PFSK-1 (cell line): Measurements from ENCODE around the gene TUBGCP5.

ENCODE experiments used
- REST ChIP-seq, 2 experiments: IDR thresholded peaks; 2 replicates each; pipeline versions ENCODE4 v1.6.1 to v1.8.0; 2011 to 2012; ENCODE audit warnings: low read depth in 2 of 2, low read length in 2 of 2, control low read depth in 1 of 2, inconsistent platforms in 1 of 2, mild to moderate bottlenecking in 1 of 2, moderate library complexity in 1 of 2; ENCODE audit not compliant: insufficient read depth in 1 of 2
- SIN3A ChIP-seq: IDR thresholded peaks from 2 replicates; pipeline ENCODE4 v1.6.1; 2012; ENCODE audit warnings: mild to moderate bottlenecking, low read length, moderate library complexity, borderline replicate concordance; ENCODE audit not compliant: insufficient read depth
- TAF1 ChIP-seq: IDR thresholded peaks from 2 replicates; pipeline ENCODE4 v1.6.1; 2012; ENCODE audit warnings: low read length, control low read depth, borderline replicate concordance; ENCODE audit not compliant: insufficient read depth

GRCh38 chr15:23067416-23067815, 28.0 kb upstream of the TUBGCP5 start:
- TF ChIP-seq SIN3A, result no peak
- no peak for TF ChIP-seq REST (IDR thresholded peaks at IDR 0.05; ENCODE audit: insufficient read depth in 1 of 2, low read depth in 2 of 2, low read length in 2 of 2)
- no peak for TF ChIP-seq TAF1
